B cell (primary cell): Measurements from ENCODE around the gene MMS22L. TPM values are rescaled to one million over a fixed set of nuclear protein-coding genes. Genes with fewer than 3 reads are reported as not detected.

Experiments used
- ATAC-seq: fragments of 200-7000 bp; cut with Tn5 transposase; one replicate; pipeline ENCODE4 v1.10.0; 2021; ENCODE audit warnings: low read depth, mild to moderate bottlenecking, moderate number of reproducible peaks, moderate library complexity
- CTCF ChIA-PET: fragments of 350-600 bp; sonication (Branson Sonifier 250); formaldehyde crosslinking; loops from one replicate; lab custom pipeline; 2021; ENCODE audit warnings: antibody characterized with exemption, inconsistent platforms; lab: Charles Lee
- POLR2A ChIA-PET: fragments of 350-600 bp; sonication (Branson Sonifier 250); formaldehyde crosslinking; loops from one replicate; lab custom pipeline; 2021; ENCODE audit warnings: antibody characterized with exemption; lab: Charles Lee
- DNase-seq: peaks from one replicate; pipeline ENCODE4 v3.0.0; 2013
- H2AFZ ChIP-seq: 2 replicates; pipeline ENCODE4 v1.6.1; 2012; ENCODE audit warnings: mild to moderate bottlenecking, low read depth, low read length; ENCODE audit not compliant: insufficient read depth, poor library complexity, severe bottlenecking
- H3K27ac ChIP-seq, 2 donors: 1 replicate in 1 of 2; 2 replicates in 1 of 2; pipeline ENCODE4 v1.5.1; 2012 to 2013; ENCODE audit warnings: low read length in 2 of 2, mild to moderate bottlenecking in 2 of 2, moderate library complexity in 1 of 2
- H3K27me3 ChIP-seq, 4 experiments: fragments of 200-600 bp in 1 of 4; sonication (generic) in 1 of 4; replicated peaks in 1 of 4; 1 replicate in 2 of 4; 2 replicates in 2 of 4; pipeline versions ENCODE4 v1.6.1 to v1.7.0; 2013 to 2016; ENCODE audit warnings: low read length in 3 of 4, mild to moderate bottlenecking in 2 of 4, mixed read lengths in 1 of 4, moderate library complexity in 1 of 4; ENCODE audit not compliant: insufficient read depth in 4 of 4, control insufficient read depth in 3 of 4; ENCODE audit errors: control extremely low read depth in 1 of 4
- H3K36me3 ChIP-seq, 2 experiments: replicated peaks in 1 of 2; 1 replicate in 1 of 2; 2 replicates in 1 of 2; pipeline versions ENCODE4 v1.6.1 to v1.7.1; 2013; ENCODE audit warnings: low read length in 1 of 2; ENCODE audit not compliant: insufficient read depth in 2 of 2, control insufficient read depth in 1 of 2; ENCODE audit errors: control extremely low read depth in 1 of 2, extremely low read depth in 1 of 2
- H3K4me1 ChIP-seq, 2 donors: fragments of 200-600 bp in 1 of 2; sonication (generic) in 1 of 2; 1 replicate in 1 of 2; 2 replicates in 1 of 2; pipeline versions ENCODE4 v1.5.1 to v1.6.1; 2013 to 2017; ENCODE audit warnings: low read length in 2 of 2; ENCODE audit not compliant: control insufficient read depth in 2 of 2, insufficient read depth in 2 of 2
- H3K4me2 ChIP-seq: replicated peaks from 2 replicates; pipeline ENCODE3; 2012; ENCODE audit warnings: mild to moderate bottlenecking, low read depth, low read length; ENCODE audit not compliant: poor library complexity, severe bottlenecking
- H3K4me3 ChIP-seq, 5 experiments: fragments of 200-600 bp in 1 of 5; sonication (generic) in 1 of 5; 1 replicate in 3 of 5; 2 replicates in 2 of 5; pipeline versions ENCODE4 v1.5.1 to v1.7.0; 2011 to 2016; ENCODE audit warnings: low read length in 4 of 5, mild to moderate bottlenecking in 4 of 5, low read depth in 2 of 5, control low read depth in 1 of 5, moderate library complexity in 1 of 5; ENCODE audit not compliant: insufficient read depth in 1 of 5; ENCODE audit errors: control extremely low read depth in 1 of 5, extremely low read depth in 1 of 5
- H3K79me2 ChIP-seq: fragments of 200-600 bp; sonication (generic); one replicate; pipeline ENCODE4 v1.6.0; 2016; ENCODE audit warnings: low read length; ENCODE audit not compliant: control insufficient read depth, insufficient read depth
- H3K9ac ChIP-seq: fragments of 200-600 bp; sonication (generic); 2 replicates; pipeline ENCODE4 v1.6.1; 2017; ENCODE audit warnings: mild to moderate bottlenecking, low read length, moderate library complexity
- H3K9me3 ChIP-seq, 3 donors: one replicate each; pipeline versions ENCODE4 v1.6.1 to v1.7.1; 2013; ENCODE audit warnings: low read length in 2 of 3; ENCODE audit not compliant: control insufficient read depth in 2 of 3, insufficient read depth in 1 of 3; ENCODE audit errors: control extremely low read depth in 1 of 3
- H4K20me1 ChIP-seq: 2 replicates; pipeline ENCODE4 v1.6.0; 2012; ENCODE audit warnings: mild to moderate bottlenecking, low read length; ENCODE audit not compliant: insufficient read depth, control insufficient read depth, poor library complexity, severe bottlenecking
- H3K27ac Mint-ChIP-seq: one replicate; pipeline ENCODE4 v1.8.0; 2021; ENCODE audit warnings: mixed read lengths
- H3K27me3 Mint-ChIP-seq: one replicate; pipeline ENCODE4 v1.8.0; 2021; ENCODE audit warnings: mixed read lengths
- H3K4me1 Mint-ChIP-seq: one replicate; pipeline ENCODE4 v1.8.0; 2021; ENCODE audit warnings: mixed read lengths
- H3K4me3 Mint-ChIP-seq: one replicate; pipeline ENCODE4 v1.8.0; 2021; ENCODE audit warnings: mixed read lengths
- H3K9me3 Mint-ChIP-seq: one replicate; pipeline ENCODE4 v1.8.0; 2022; ENCODE audit warnings: mixed read lengths; ENCODE audit not compliant: insufficient read depth
- CTCF ChIP-seq: fragments of 200-600 bp; IDR thresholded peaks from one replicate; pipeline ENCODE4 v1.8.0; 2022; ENCODE audit warnings: antibody characterized with exemption, mild to moderate bottlenecking
- EZH2 ChIP-seq: IDR thresholded peaks from 2 replicates; pipeline ENCODE4 v1.6.1; 2012; ENCODE audit warnings: borderline replicate concordance, low read depth, mild to moderate bottlenecking, moderate library complexity, low read length; ENCODE audit not compliant: insufficient read depth, poor library complexity, severe bottlenecking
- WGBS: methylation state at CpG from one replicate; pipeline ENCODE4 v1.1.5; 2013; ENCODE audit warnings: missing lambda C conversion rate; ENCODE audit not compliant: insufficient coverage; 5-methylcytosine and 5-hydroxymethylcytosine counted together
- intact Hi-C: fragments of 100-400 bp; cut with micrococcal nuclease; formaldehyde crosslinking; loops from one replicate; pipeline ENCODE4 v1.10.0; 2022
- polyA plus RNA-seq: library from polyadenylated mRNA; depleted of rRNA; stranded (reverse); fragments of >200 nt; gene quantifications from 2 replicates; pipeline ENCODE4 v1.2.3, GENCODE V29; 2012
- total RNA-seq, 2 donors: library from RNA; stranded (reverse); fragments of 120-200 nt in 1 of 2; gene quantifications; 1 replicate in 1 of 2; 2 replicates in 1 of 2; pipeline versions ENCODE4 v1.2.3 to v1.2.4, GENCODE V29; 2013 to 2022

Gene MMS22L
- total and polyA plus RNA-seq, 2 donors (not counting 1 experiment from before 2014, with no cell fraction given): 3.2 to 20.5 TPM

GRCh38 chr6:97094376-97094775 lies 188.6 kb downstream of the MMS22L start:
- no CpG with 5 or more reads among the region's 2 CpGs for WGBS
- no peaks in the 10 kb centered on the region for H3K27me3 Mint-ChIP-seq
- H3K4me3 ChIP-seq: no peak overlapping the region
- DNase-seq: no peak
- no peak overlapping the region for H3K9ac ChIP-seq
- TF ChIP-seq EZH2 (no peak), CTCF (no peak)
- no peak overlapping the region for H3K4me3 Mint-ChIP-seq
- no peak for ATAC-seq
- POLR2A ChIA-PET: no interaction called here
- CTCF ChIA-PET: no interaction called here
- H3K4me1 ChIP-seq: no peaks in the 10 kb centered on the region
- no peaks in the 10 kb centered on the region for H4K20me1 ChIP-seq
- H3K9me3 ChIP-seq: no peaks in the 10 kb centered on the region
- no peaks in the 10 kb centered on the region for H3K36me3 ChIP-seq
- intact Hi-C loops: no loop called here
- H3K27ac Mint-ChIP-seq: no peak overlapping the region
- H3K27me3 ChIP-seq: no peaks in the 10 kb centered on the region
- H2AFZ ChIP-seq: no peak overlapping the region
- H3K4me1 Mint-ChIP-seq: no peaks in the 10 kb centered on the region
- no peak overlapping the region for H3K27ac ChIP-seq
- H3K79me2 ChIP-seq: no peaks in the 10 kb centered on the region
- no peaks in the 10 kb centered on the region for H3K9me3 Mint-ChIP-seq
- H3K4me2 ChIP-seq: no peak overlapping the region

GRCh38 chr6:97092673-97093305 lies 190.2 kb downstream of the MMS22L start:
- no peak overlapping the region for H3K4me2 ChIP-seq
- H3K27me3 ChIP-seq: no peaks in the 10 kb centered on the region
- no peak overlapping the region for H3K27ac ChIP-seq
- H3K4me1 ChIP-seq: no peaks in the 10 kb centered on the region
- H3K79me2 ChIP-seq: no peaks in the 10 kb centered on the region
- intact Hi-C loops: no loop called here
- ATAC-seq: no peak
- WGBS: 90% methylated on average over 3 of the region's 6 CpGs
- no peak for DNase-seq
- no peaks in the 10 kb centered on the region for H3K36me3 ChIP-seq
- no peak overlapping the region for H3K4me3 Mint-ChIP-seq
- H3K9me3 Mint-ChIP-seq: no peaks in the 10 kb centered on the region
- H3K4me3 ChIP-seq: no peak overlapping the region
- H4K20me1 ChIP-seq: no peaks in the 10 kb centered on the region
- no peak overlapping the region for H2AFZ ChIP-seq
- H3K9ac ChIP-seq: no peak overlapping the region
- no peaks in the 10 kb centered on the region for H3K9me3 ChIP-seq
- no peak for TF ChIP-seq CTCF
- no peak for TF ChIP-seq EZH2
- ChIA-PET POLR2A (no interaction called here), CTCF (no interaction called here)
- H3K27ac Mint-ChIP-seq: no peak overlapping the region
- H3K27me3 Mint-ChIP-seq: no peaks in the 10 kb centered on the region
- H3K4me1 Mint-ChIP-seq: no peaks in the 10 kb centered on the region
